MM.1S (cell line): ENCODE results near the gene BARHL1.

ENCODE experiments used
- CTCF ChIP-seq: fragments of 300-600 bp; sonication (generic); IDR thresholded peaks from 2 replicates; pipeline ENCODE4 v1.5.1; 2016; ENCODE audit warnings: antibody characterized with exemption, low read length, mixed read lengths
- EZH2 ChIP-seq: fragments of 300-600 bp; sonication (generic); optimal IDR thresholded peaks from 2 replicates; pipeline ENCODE3; 2017; ENCODE audit warnings: low read depth, mild to moderate bottlenecking, antibody characterized with exemption, low read length, mixed read lengths
- EZH2phosphoT487 ChIP-seq: fragments of 300-600 bp; sonication (generic); IDR thresholded peaks from 2 replicates; pipeline ENCODE4 v1.6.1; 2018; ENCODE audit warnings: antibody characterized with exemption, low read length

DNA sequence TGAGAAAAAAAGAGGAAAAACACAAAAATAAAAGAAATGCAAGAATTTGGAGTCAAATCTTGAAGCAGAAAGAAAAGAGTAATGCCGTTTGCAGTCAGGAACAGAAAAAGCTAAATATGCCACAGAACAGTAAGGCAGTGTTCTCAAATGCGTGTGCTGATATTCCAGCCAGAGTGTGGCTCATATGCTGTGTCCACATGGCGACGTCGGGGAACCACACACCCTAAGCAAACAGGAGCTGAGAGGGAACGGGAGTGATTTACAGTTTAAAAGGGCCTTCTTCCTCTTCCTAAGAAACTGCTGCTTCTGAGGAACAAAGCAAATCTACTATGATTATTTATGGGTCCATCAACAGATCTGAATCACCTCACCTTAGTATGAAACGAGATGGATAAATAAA is 44.7 kb downstream of the BARHL1 start:
- no peak for TF ChIP-seq CTCF
- TF ChIP-seq EZH2, result no peak
- TF ChIP-seq EZH2phosphoT487, result no peak
